Calu3 (cell line): ENCODE data around the gene PCSK6. TPM values are rescaled to one million over a fixed set of nuclear protein-coding genes. Genes with fewer than 3 reads are reported as not detected.

Source experiments
- BruUV-seq: library from RNA; stranded (reverse); fragments of 400-500 nt; replicated peaks from 2 replicates; lab custom pipeline; 2021; lab: Mats Ljungman, UMichigan
- CTCF ChIA-PET: fragments of 300-600 bp; sonication (Branson Sonifier 250); formaldehyde crosslinking; loops from one replicate; lab custom pipeline; 2022; ENCODE audit warnings: antibody characterized with exemption; lab: Charles Lee
- DNase-seq: peaks from one replicate; pipeline ENCODE4 v3.0.0; 2022
- H3K27ac Mint-ChIP-seq: one replicate; pipeline ENCODE4 v1.8.0; 2022; ENCODE audit warnings: mixed read lengths; ENCODE audit not compliant: unreplicated experiment
- H3K27me3 Mint-ChIP-seq: one replicate; pipeline ENCODE4 v1.8.0; 2022; ENCODE audit warnings: mixed read lengths; ENCODE audit not compliant: unreplicated experiment
- H3K36me3 Mint-ChIP-seq: one replicate; pipeline ENCODE4 v1.8.0; 2022; ENCODE audit warnings: mild to moderate bottlenecking, moderate library complexity, mixed read lengths; ENCODE audit not compliant: insufficient read depth, unreplicated experiment
- H3K4me1 Mint-ChIP-seq: one replicate; pipeline ENCODE4 v1.8.0; 2022; ENCODE audit warnings: mild to moderate bottlenecking, low read depth, mixed read lengths; ENCODE audit not compliant: unreplicated experiment
- H3K4me3 Mint-ChIP-seq: one replicate; pipeline ENCODE4 v1.8.0; 2022; ENCODE audit warnings: mild to moderate bottlenecking, low read depth, moderate library complexity, mixed read lengths; ENCODE audit not compliant: unreplicated experiment
- H3K9me3 Mint-ChIP-seq: one replicate; pipeline ENCODE4 v1.8.0; 2022; ENCODE audit warnings: low read depth, mixed read lengths; ENCODE audit not compliant: unreplicated experiment
- CTCF ChIP-seq: fragments of 200-600 bp; IDR thresholded peaks from one replicate; pipeline ENCODE4 v1.8.0; 2022; ENCODE audit warnings: antibody characterized with exemption; ENCODE audit not compliant: unreplicated experiment
- intact Hi-C: fragments of 100-400 bp; cut with micrococcal nuclease; formaldehyde crosslinking; loops from one replicate; pipeline ENCODE4 v1.10.0; 2022; ENCODE audit not compliant: unreplicated experiment
- total RNA-seq: library from RNA; stranded (reverse); gene quantifications from 2 replicates; pipeline ENCODE4 v1.2.3, GENCODE V29; 2022

Gene PCSK6
- total RNA-seq, 1 experiment from 2014 or later = 5.1 TPM

- H3K36me3 Mint-ChIP-seq = no peaks in the 10 kb centered on the region
- CTCF ChIA-PET = interaction anchor here (0.5 kb wide), 1 partner anchor 920 kb away, joined by 4 read pairs; no protein-coding TSS in a partner anchor
- no TSS peak for BruUV-seq
- no peak overlapping the region for H3K4me3 Mint-ChIP-seq
- TF ChIP-seq CTCF = no peak
- no peak for DNase-seq
- H3K27ac Mint-ChIP-seq = no peak overlapping the region
- no peaks in the 10 kb centered on the region for H3K4me1 Mint-ChIP-seq
- no peaks in the 10 kb centered on the region for H3K9me3 Mint-ChIP-seq
- H3K27me3 Mint-ChIP-seq = no peaks in the 10 kb centered on the region
- intact Hi-C loops = no loop called here
Observed at GRCh38 chr15:101374326-101374725, 115.2 kb downstream of the PCSK6 start.

GRCh38 chr15:101373577-101373976 lies 115.9 kb downstream of the PCSK6 start:
- CTCF ChIA-PET = interaction anchor here (0.5 kb wide), 1 partner anchor 920 kb away, joined by 4 read pairs; no protein-coding TSS in a partner anchor
- Mint-ChIP-seq H3K9me3 (no peaks in the 10 kb centered on the region), H3K27ac (no peak overlapping the region), H3K36me3 (no peaks in the 10 kb centered on the region), H3K4me3 (no peak overlapping the region), H3K4me1 (no peaks in the 10 kb centered on the region), H3K27me3 (no peaks in the 10 kb centered on the region)
- BruUV-seq = no TSS peak
- no peak for DNase-seq
- no peak for TF ChIP-seq CTCF
- intact Hi-C loops = no loop called here

DNA sequence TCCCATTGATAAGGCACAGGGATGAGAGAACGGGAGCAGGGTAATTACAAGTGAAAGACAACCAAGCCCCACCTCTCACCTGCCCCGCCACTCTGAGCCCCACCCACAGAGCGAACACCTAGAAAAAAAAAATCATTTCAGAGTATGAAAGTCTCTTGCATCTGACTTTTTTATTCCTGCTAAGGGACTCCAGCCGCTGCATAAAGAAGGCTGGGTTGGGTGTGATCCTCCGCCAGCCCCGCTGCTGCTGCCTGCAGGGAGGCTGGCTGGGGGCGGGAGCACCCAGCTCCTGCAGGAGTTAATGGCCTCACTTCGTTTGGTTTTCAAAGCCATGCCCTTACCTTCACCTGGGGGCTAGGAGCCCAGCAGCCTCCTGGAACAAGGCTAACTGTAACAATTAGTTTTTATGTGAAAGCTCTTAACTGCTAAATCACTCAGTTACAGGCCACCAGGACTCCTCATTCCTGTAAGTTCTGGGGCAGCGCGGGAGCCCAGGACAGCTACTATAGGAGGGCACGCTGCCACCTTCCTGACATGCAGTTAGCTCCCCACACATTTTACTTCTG lies 116.5 kb downstream of the PCSK6 start:
- intact Hi-C loops = no loop called here
- CTCF ChIA-PET = no interaction called here
- BruUV-seq = no TSS peak
- no peak overlapping the region for H3K27ac Mint-ChIP-seq
- H3K36me3 Mint-ChIP-seq = no peaks in the 10 kb centered on the region
- no peaks in the 10 kb centered on the region for H3K9me3 Mint-ChIP-seq
- no peaks in the 10 kb centered on the region for H3K27me3 Mint-ChIP-seq
- TF ChIP-seq CTCF = no peak
- H3K4me1 Mint-ChIP-seq = no peaks in the 10 kb centered on the region
- no peak for DNase-seq
- H3K4me3 Mint-ChIP-seq = no peak overlapping the region

GRCh38 chr15:101372149-101372577 lies 117.3 kb downstream of the PCSK6 start:
- Mint-ChIP-seq H3K36me3 (no peaks in the 10 kb centered on the region), H3K27me3 (no peaks in the 10 kb centered on the region), H3K4me1 (no peaks in the 10 kb centered on the region), H3K4me3 (no peak overlapping the region), H3K27ac (no peak overlapping the region), H3K9me3 (no peaks in the 10 kb centered on the region)
- TF ChIP-seq CTCF = no peak
- BruUV-seq = no TSS peak
- no peak for DNase-seq
- intact Hi-C loops = no loop called here
- CTCF ChIA-PET = no interaction called here
